CD14-positive monocyte (primary cell): ENCODE results near the gene ACCS. TPM values are rescaled to one million over a fixed set of nuclear protein-coding genes. Genes with fewer than 3 reads are reported as not detected.

Experiments used
- DNase-seq, 3 donors: peaks; one replicate each; pipeline ENCODE4 v3.0.0-alpha.2; 2011 to 2022
- H2AFZ ChIP-seq: 2 replicates; pipeline ENCODE4 v1.6.0; 2012; ENCODE audit warnings: mild to moderate bottlenecking, low read depth, low read length, inconsistent platforms; ENCODE audit not compliant: insufficient read depth, poor library complexity, severe bottlenecking
- H3K27ac ChIP-seq, 2 donors: 1 replicate in 1 of 2; 2 replicates in 1 of 2; pipeline ENCODE4 v1.5.1; 2012 to 2013; ENCODE audit warnings: low read length in 2 of 2, control low read depth in 1 of 2, inconsistent platforms in 1 of 2, low read depth in 1 of 2, mild to moderate bottlenecking in 1 of 2
- H3K27me3 ChIP-seq, 2 donors: one replicate each; pipeline versions ENCODE4 v1.6.0 to v1.6.1; 2011 to 2013; ENCODE audit warnings: low read length in 2 of 2; ENCODE audit not compliant: control insufficient read depth in 2 of 2, insufficient read depth in 2 of 2
- H3K36me3 ChIP-seq, 2 donors: replicated peaks in 1 of 2; 1 replicate in 1 of 2; 2 replicates in 1 of 2; pipeline versions ENCODE4 v1.5.1 to v1.6.1; 2012 to 2013; ENCODE audit warnings: low read length in 2 of 2, control low read depth in 1 of 2, inconsistent platforms in 1 of 2, mild to moderate bottlenecking in 1 of 2; ENCODE audit not compliant: insufficient read depth in 2 of 2, control insufficient read depth in 1 of 2
- H3K4me1 ChIP-seq, 2 donors: 1 replicate in 1 of 2; 2 replicates in 1 of 2; pipeline versions ENCODE4 v1.5.1 to v1.6.1; 2012 to 2013; ENCODE audit warnings: low read length in 2 of 2, control low read depth in 1 of 2, inconsistent platforms in 1 of 2, mild to moderate bottlenecking in 1 of 2, moderate library complexity in 1 of 2; ENCODE audit not compliant: insufficient read depth in 2 of 2, control insufficient read depth in 1 of 2
- H3K4me2 ChIP-seq: replicated peaks from 2 replicates; pipeline ENCODE3; 2012; ENCODE audit warnings: low read length, moderate library complexity, mild to moderate bottlenecking; ENCODE audit not compliant: poor library complexity, severe bottlenecking; ENCODE audit errors: extremely low read depth
- H3K4me3 ChIP-seq, 3 experiments: fragments of 200-600 bp in 1 of 3; sonication (generic) in 1 of 3; replicated peaks in 1 of 3; 1 replicate in 2 of 3; 2 replicates in 1 of 3; pipeline ENCODE4 v1.5.1; 2011 to 2013; ENCODE audit warnings: low read length in 3 of 3, mild to moderate bottlenecking in 3 of 3, control low read depth in 2 of 3, low read depth in 2 of 3, inconsistent platforms in 1 of 3, moderate library complexity in 1 of 3
- H3K79me2 ChIP-seq: 2 replicates; pipeline ENCODE4 v1.6.0; 2012; ENCODE audit warnings: mild to moderate bottlenecking, control low read depth, inconsistent platforms, low read length, moderate library complexity; ENCODE audit not compliant: insufficient read depth
- H3K9ac ChIP-seq: 2 replicates; pipeline ENCODE4 v1.6.0; 2017; ENCODE audit warnings: low read length, mild to moderate bottlenecking; ENCODE audit not compliant: insufficient read depth, poor library complexity, severe bottlenecking
- H3K9me3 ChIP-seq, 2 donors: replicated peaks in 1 of 2; 1 replicate in 1 of 2; 2 replicates in 1 of 2; pipeline versions ENCODE4 v1.5.1 to v1.6.1; 2012 to 2013; ENCODE audit warnings: low read length in 2 of 2, control low read depth in 1 of 2; ENCODE audit not compliant: control insufficient read depth in 1 of 2, insufficient read depth in 1 of 2
- H4K20me1 ChIP-seq: 2 replicates; pipeline ENCODE4 v1.6.0; 2012; ENCODE audit warnings: mild to moderate bottlenecking, low read length, control low read depth, moderate library complexity; ENCODE audit not compliant: insufficient read depth
- H3K27ac Mint-ChIP-seq, 7 donors: one replicate each; pipeline ENCODE4 v1.8.0; 2020; ENCODE audit warnings: mild to moderate bottlenecking in 7 of 7, mixed read lengths in 7 of 7, moderate library complexity in 6 of 7, inconsistent platforms in 2 of 7
- H3K27me3 Mint-ChIP-seq, 3 donors: one replicate each; pipeline ENCODE4 v1.8.0; 2021 to 2022; ENCODE audit warnings: low read depth in 3 of 3, mild to moderate bottlenecking in 3 of 3, mixed read lengths in 3 of 3, moderate library complexity in 3 of 3, inconsistent platforms in 1 of 3
- H3K36me3 Mint-ChIP-seq, 2 donors: one replicate each; pipeline ENCODE4 v1.8.0; 2020; ENCODE audit warnings: mixed read lengths in 2 of 2, inconsistent platforms in 1 of 2, mild to moderate bottlenecking in 1 of 2
- H3K4me1 Mint-ChIP-seq: one replicate; pipeline ENCODE4 v1.8.0; 2020; ENCODE audit warnings: mild to moderate bottlenecking, mixed read lengths
- H3K4me3 Mint-ChIP-seq, 2 donors: one replicate each; pipeline ENCODE4 v1.8.0; 2020; ENCODE audit warnings: mild to moderate bottlenecking in 2 of 2, mixed read lengths in 2 of 2, moderate library complexity in 1 of 2
- H3K9me3 Mint-ChIP-seq, 7 donors: one replicate each; pipeline ENCODE4 v1.8.0; 2020 to 2022; ENCODE audit warnings: mixed read lengths in 7 of 7, mild to moderate bottlenecking in 6 of 7, moderate library complexity in 6 of 7, inconsistent platforms in 2 of 7
- CTCF ChIP-seq: fragments of 200-600 bp; IDR thresholded peaks from one replicate; pipeline ENCODE4 v1.8.0; 2022; ENCODE audit warnings: antibody characterized with exemption, mild to moderate bottlenecking
- whole genome bisulfite sequencing: methylation state at CpG from one replicate; pipeline ENCODE4 v1.1.5; 2013; ENCODE audit warnings: missing lambda C conversion rate; ENCODE audit not compliant: insufficient coverage; 5-methylcytosine and 5-hydroxymethylcytosine counted together
- intact Hi-C, 2 donors: fragments of 100-400 bp; cut with micrococcal nuclease; formaldehyde crosslinking; loops; one replicate each; pipeline versions ENCODE4 v1.15.0 to v1.15.1; 2023
- polyA plus RNA-seq, 3 donors: library from polyadenylated mRNA; depleted of rRNA in 1 of 3; unstranded in 2 of 3; stranded (reverse) in 1 of 3; fragments of 300-500 nt in 2 of 3; fragments of >200 nt in 1 of 3; fragmentation: Illumina TruSeq in 2 of 3; gene quantifications; 1 replicate in 2 of 3; 2 replicates in 1 of 3; pipeline ENCODE4 v1.2.3, GENCODE V29; 2012 to 2021

The ACCS gene
- polyA plus RNA-seq, 3 donors = 1.3 to 46.6 (median 1.7) TPM

DNA sequence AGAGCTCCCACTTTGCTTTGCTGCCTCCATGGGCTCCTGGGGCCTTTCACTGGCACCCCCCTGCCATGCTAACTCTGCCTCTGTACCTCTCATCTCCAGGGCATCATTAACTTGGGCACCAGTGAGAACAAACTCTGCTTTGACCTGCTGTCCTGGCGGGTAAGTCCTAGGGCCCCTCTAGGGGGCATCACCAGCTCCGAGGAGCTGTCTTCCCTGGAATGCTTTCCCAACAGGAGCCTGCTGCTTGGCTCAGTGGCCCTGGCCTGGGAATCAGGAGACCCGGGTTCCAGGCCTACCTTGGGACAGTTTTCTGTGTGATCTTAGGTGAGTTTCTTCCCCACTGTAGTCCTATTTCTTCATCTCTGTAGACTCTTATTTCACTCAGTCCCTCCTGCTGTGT is 5.1 kb downstream of the ACCS start:
- Histone ChIP-seq H3K9me3 (no peaks in the 10 kb centered on the region), H3K4me1 (peaks cover 12 to 13% of the 10 kb centered on the region in 2 donors), H3K4me2 (no peak overlapping the region), H3K27me3 (no peaks in the 10 kb centered on the region), H3K4me3 (no peak overlapping the region), H3K9ac (no peak overlapping the region), H4K20me1 (no peaks in the 10 kb centered on the region), H3K79me2 (no peaks in the 10 kb centered on the region), H3K27ac (no peak overlapping the region), H2AFZ (no peak overlapping the region), H3K36me3 (peaks cover 3 to 25% of the 10 kb centered on the region in 2 donors)
- no peak overlapping the region for H3K4me3 Mint-ChIP-seq
- peaks cover 17% of the 10 kb centered on the region for H3K4me1 Mint-ChIP-seq
- H3K27ac Mint-ChIP-seq = peak overlapping the region in 1 of 7 donors; percentile 19
- no peak for TF ChIP-seq CTCF
- peaks cover 31 to 43% of the 10 kb centered on the region in 2 donors for H3K36me3 Mint-ChIP-seq
- no peak for DNase-seq
- 86% methylated on average over 2 of the region's 3 CpGs for WGBS
- H3K27me3 Mint-ChIP-seq = peaks cover 0 to 1% (median 0%) of the 10 kb centered on the region in 3 donors
- intact Hi-C loops = no loop called here
- H3K9me3 Mint-ChIP-seq = peaks cover 0 to 2% (median 0%) of the 10 kb centered on the region in 7 donors

DNA sequence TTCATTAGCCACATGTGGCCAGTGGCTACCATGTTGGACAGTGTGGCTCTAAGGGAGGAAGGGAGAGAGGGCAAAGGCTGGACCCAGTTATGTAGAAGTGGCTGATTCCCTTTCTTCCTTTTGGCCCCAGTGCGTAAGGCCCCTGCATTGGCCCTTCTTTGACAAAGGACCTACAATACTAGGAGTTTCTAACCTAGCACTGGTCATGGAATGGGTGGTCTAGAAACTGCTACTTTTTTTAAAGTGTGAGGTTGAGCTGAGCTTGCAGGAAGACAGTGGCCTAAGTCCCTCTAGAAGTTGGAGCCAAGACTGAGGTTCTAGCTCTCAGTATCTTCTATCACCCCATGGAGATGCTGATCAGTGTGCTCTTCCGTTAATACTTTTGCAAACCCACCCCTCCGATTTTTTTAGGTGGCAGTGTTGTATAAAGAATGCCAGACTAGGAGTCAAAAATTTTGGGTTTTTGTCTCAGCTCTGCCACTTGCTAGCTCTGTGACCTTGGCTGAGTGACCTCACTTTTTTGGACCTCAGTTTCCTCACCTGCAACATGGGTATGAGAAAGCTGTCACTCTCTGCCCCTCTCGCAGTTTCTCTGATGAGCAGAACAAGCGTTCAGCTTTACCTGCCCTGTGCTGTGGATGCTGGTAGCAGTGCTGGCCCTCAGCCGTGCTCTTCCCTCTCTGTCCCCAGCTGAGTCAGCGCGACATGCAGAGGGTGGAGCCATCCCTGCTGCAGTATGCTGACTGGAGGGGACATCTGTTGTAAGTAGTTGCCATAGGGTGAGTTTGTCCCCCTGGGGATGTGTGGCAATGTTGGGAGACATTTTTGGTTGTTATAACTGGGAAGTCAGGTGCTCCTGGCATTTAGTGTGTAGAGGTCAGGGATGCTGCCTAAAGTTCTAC is 6.9 kb downstream of the ACCS start:
- WGBS = 92% methylated on average over 3 of the region's 8 CpGs
- Mint-ChIP-seq H3K9me3 (peaks cover 0 to 2% (median 0%) of the 10 kb centered on the region in 7 donors), H3K4me1 (peaks cover 5% of the 10 kb centered on the region), H3K36me3 (peaks cover 46 to 57% of the 10 kb centered on the region in 2 donors), H3K4me3 (no peak overlapping the region), H3K27me3 (peaks cover 0 to 2% (median 0%) of the 10 kb centered on the region in 3 donors), H3K27ac (no peak overlapping the region)
- no peak overlapping the region for H3K9ac ChIP-seq
- H2AFZ ChIP-seq = no peak overlapping the region
- H3K27me3 ChIP-seq = no peaks in the 10 kb centered on the region
- no peak overlapping the region for H3K4me2 ChIP-seq
- H4K20me1 ChIP-seq = no peaks in the 10 kb centered on the region
- TF ChIP-seq CTCF = no peak
- H3K4me1 ChIP-seq = no peaks in the 10 kb centered on the region
- intact Hi-C loops = no loop called here
- H3K27ac ChIP-seq = no peak overlapping the region
- H3K79me2 ChIP-seq = no peaks in the 10 kb centered on the region
- DNase-seq = no peak
- H3K9me3 ChIP-seq = no peaks in the 10 kb centered on the region
- H3K4me3 ChIP-seq = no peak overlapping the region
- H3K36me3 ChIP-seq = peaks cover 3 to 41% of the 10 kb centered on the region in 2 donors
